GM20431 (cell line): Measurements from ENCODE around the gene CTNNB1.
"Not testable (repeated sequence)": the region's sequence is repeated elsewhere in the genome, so short reads cannot be mapped to it uniquely, and the experiment has no call there.

Experiments
- in situ Hi-C: fragments of 300-500 bp; cut with MseI, MboI; formaldehyde crosslinking; loops from one replicate; pipeline ENCODE4 v1.15.0; 2020; ENCODE audit warnings: low sequenced_read_pairs; ENCODE audit not compliant: unreplicated experiment

Gene CTNNB1

GRCh38 chr3:41247055-41248004, 48.0 kb downstream of the CTNNB1 start:
- in situ Hi-C loops = no loop called here

GRCh38 chr3:41248525-41248924, 49.2 kb downstream of the CTNNB1 start:
- in situ Hi-C loops = no loop called here

- in situ Hi-C loops = no loop called here
Measured at GRCh38 chr3:41249318-41249717, 50.0 kb downstream of the CTNNB1 start.

GRCh38 chr3:41250825-41251224, 51.5 kb downstream of the CTNNB1 start:
- in situ Hi-C loops = no loop called here

- in situ Hi-C loops = no loop called here
Measured at GRCh38 chr3:41251593-41251992, 52.3 kb downstream of the CTNNB1 start.

GRCh38 chr3:41258239-41258800, 59.0 kb downstream of the CTNNB1 start:
- in situ Hi-C loops = no loop called here

GRCh38 chr3:41259449-41260062, 60.3 kb downstream of the CTNNB1 start:
- in situ Hi-C loops = no loop called here

- in situ Hi-C loops = no loop called here
Measured at GRCh38 chr3:41260063-41260450, 60.8 kb downstream of the CTNNB1 start.

- in situ Hi-C loops = no loop called here
Measured at GRCh38 chr3:41265011-41265545, 65.8 kb downstream of the CTNNB1 start.

GRCh38 chr3:41265823-41266273, 66.5 kb downstream of the CTNNB1 start:
- in situ Hi-C loops = no loop called here

- in situ Hi-C loops = no loop called here
Measured at GRCh38 chr3:41267975-41268640, 68.8 kb downstream of the CTNNB1 start.

- in situ Hi-C loops = no loop called here
Measured at GRCh38 chr3:41272667-41273066, 73.4 kb downstream of the CTNNB1 start.

- in situ Hi-C loops = no loop called here
Measured at GRCh38 chr3:41274944-41275668, 75.8 kb downstream of the CTNNB1 start.

GRCh38 chr3:41276191-41276590, 76.9 kb downstream of the CTNNB1 start:
- in situ Hi-C loops = no loop called here

- in situ Hi-C loops = no loop called here
Measured at GRCh38 chr3:41277790-41278465, 78.6 kb downstream of the CTNNB1 start.

GRCh38 chr3:41284934-41285333, 85.6 kb downstream of the CTNNB1 start:
- in situ Hi-C loops = not testable (repeated sequence)

- in situ Hi-C loops = no loop called here
Measured at GRCh38 chr3:41286305-41286704, 87.0 kb downstream of the CTNNB1 start.

- in situ Hi-C loops = no loop called here
Measured at GRCh38 chr3:41288785-41289184, 89.5 kb downstream of the CTNNB1 start.
